ENCODE data around the gene EFCAB9.
"Not testable (repeated sequence)": the region's sequence is repeated elsewhere in the genome, so short reads cannot be mapped to it uniquely, and the experiment has no call there.

EFCAB9 gene

DNA sequence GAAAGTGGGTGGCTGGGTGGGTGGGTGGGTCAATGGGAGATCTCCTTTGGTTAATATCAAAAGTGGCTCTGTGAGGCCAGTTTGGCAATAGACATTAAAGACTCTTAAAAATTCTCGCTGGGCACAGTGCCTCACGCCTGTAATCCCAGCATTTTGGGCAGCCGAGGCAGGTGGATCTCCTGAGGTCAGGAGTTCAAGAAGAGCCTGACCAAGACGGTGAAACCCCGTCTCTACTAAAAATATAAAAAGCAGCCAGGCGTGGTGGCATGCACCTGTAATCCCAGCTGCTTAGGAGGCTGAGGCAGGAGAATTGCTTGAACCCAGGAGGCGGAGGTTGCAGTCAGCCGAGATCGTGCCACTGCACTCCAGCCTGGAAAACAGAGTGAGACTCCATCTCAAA is 38.9 kb upstream of the EFCAB9 start:
- not testable (repeated sequence) for H3K9me3 Mint-ChIP-seq; DNase-seq; ATAC-seq (replicated peaks); H3K27me3 Mint-ChIP-seq
- Mint-ChIP-seq H3K4me1 (ENCODE audit: low read depth in 2 of 2) (peaks cover 68 to 76% of the 10 kb centered on the region in 2 donors), H3K27ac (peak overlapping the region; percentile 90 to 92), H3K4me3 (peak overlapping the region in 1 of 2 donors; percentile 28), H3K36me3 (ENCODE audit: insufficient read depth) (peaks cover 77% of the 10 kb centered on the region)

DNA sequence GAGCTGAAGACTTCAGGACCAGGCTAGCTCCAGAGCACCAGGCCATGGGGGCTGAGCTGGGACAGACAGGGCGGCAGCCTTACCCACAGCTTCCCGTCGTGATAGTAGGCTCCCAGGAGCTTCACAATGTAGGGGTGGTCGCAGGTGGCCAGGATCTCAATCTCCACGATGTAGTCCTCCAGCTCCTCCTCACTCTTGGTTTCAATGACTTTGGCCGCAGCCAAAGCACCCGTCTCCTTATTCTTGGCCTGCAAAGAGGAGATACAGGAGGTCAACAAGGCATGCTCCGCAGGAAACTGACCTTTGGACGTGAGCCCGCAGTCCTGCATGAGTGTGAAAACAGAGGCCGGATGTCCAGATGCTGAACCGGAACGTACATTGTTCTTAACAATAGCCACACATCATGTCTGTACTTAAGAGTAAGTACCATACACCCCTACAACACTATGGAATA is 37.4 kb upstream of the EFCAB9 start:
- Mint-ChIP-seq H3K4me1 (ENCODE audit: low read depth in 2 of 2) (peaks cover 65 to 73% of the 10 kb centered on the region in 2 donors), H3K36me3 (ENCODE audit: insufficient read depth) (peaks cover 68% of the 10 kb centered on the region), H3K4me3 (peak overlapping the region in 1 of 2 donors; percentile 28), H3K27me3 (no peaks in the 10 kb centered on the region), H3K9me3 (no peaks in the 10 kb centered on the region), H3K27ac (peak overlapping the region; percentile 75 to 92)
- no peak for ATAC-seq (replicated peaks)
- DNase-seq, result no peak

DNA sequence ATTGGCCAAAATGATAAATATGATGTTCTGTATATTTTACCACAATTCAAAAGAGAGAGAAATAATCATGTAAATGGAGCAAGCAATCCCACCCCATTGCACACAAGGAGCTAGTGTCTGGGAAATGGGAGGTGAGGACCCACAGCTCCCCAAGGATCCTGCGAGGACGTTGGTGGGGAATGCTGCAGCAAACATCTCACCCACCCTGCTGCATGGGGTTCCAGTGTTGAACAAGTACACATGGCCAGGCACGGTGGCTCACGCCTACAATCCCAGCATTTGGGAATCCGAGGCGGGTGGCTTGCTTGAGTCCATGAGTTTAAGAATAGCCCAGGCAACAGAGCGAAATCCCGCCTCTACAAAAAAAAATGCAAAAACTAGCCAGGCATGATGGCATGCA is 35.0 kb upstream of the EFCAB9 start:
- peaks cover 65 to 70% of the 10 kb centered on the region in 2 donors for H3K4me1 Mint-ChIP-seq (ENCODE audit: low read depth in 2 of 2)
- H3K4me3 Mint-ChIP-seq, result peak overlapping the region; percentile 55 to 64
- H3K9me3 Mint-ChIP-seq, result no peaks in the 10 kb centered on the region
- H3K36me3 Mint-ChIP-seq (ENCODE audit: insufficient read depth), result peaks cover 54% of the 10 kb centered on the region
- peak overlapping the region; percentile 56 to 67 for H3K27ac Mint-ChIP-seq
- ATAC-seq (replicated peaks), result no peak
- no peaks in the 10 kb centered on the region for H3K27me3 Mint-ChIP-seq
- no peak for DNase-seq

DNA sequence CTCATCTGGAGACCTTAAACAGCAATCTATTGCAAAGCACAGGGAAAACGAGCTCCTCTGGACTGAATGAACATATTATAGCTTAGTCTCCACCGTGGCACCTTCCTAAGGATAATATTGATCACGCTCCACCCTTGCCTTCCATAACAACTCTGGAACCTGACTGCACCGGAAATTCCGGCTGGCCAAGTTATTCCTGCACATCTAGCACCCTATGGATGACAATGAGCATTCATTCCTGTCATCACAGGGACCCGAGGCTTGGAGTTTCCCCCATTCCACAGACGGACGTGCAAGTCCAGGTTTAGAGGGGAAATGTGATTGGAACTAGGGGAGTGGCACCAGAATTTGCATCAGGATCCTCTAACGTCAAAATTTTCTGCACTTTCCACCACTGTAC is 33.5 kb upstream of the EFCAB9 start:
- H3K4me3 Mint-ChIP-seq, result peak overlapping the region; percentile 44 to 63
- no peak for DNase-seq
- H3K27me3 Mint-ChIP-seq, result no peaks in the 10 kb centered on the region
- peaks cover 65% of the 10 kb centered on the region in 2 donors for H3K4me1 Mint-ChIP-seq (ENCODE audit: low read depth in 2 of 2)
- H3K36me3 Mint-ChIP-seq (ENCODE audit: insufficient read depth), result peaks cover 50% of the 10 kb centered on the region
- no peaks in the 10 kb centered on the region for H3K9me3 Mint-ChIP-seq
- ATAC-seq (replicated peaks), result no peak
- H3K27ac Mint-ChIP-seq, result peak overlapping the region; percentile 56 to 67

DNA sequence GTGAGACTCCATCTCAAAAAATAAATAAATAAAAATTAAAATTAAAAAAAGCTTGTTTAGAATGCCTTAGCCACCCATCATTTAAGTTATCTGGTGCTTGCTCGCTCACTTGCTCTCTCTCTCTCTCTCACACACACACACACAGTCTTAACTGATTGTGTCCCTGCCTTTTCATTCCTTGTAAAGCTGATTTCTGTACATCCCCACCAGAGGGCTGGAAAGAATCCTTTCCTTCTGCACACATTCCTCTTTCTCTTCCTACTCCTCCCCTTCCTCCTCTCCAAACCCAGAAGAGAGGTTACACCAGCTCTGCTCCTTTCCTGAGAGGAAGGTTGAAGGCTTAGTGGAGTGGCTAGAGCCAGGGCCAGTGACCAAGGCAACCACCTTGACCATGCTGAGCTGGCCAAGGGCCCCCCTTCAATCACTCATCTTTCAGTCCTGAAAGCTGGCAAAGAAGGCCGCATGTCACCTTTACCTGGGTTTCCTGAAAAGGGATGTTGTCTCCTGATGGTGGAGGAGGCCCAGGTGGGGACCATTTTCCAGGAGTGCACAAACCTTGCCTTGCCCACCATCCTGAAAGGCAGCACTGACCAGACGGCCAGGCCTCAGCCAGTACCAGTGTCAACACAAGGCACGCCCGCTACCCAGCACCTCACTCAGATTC is 31.5 kb upstream of the EFCAB9 start:
- Mint-ChIP-seq H3K27ac (peak overlapping the region; percentile 56 to 91), H3K4me3 (peak overlapping the region; percentile 53 to 56), H3K27me3 (no peaks in the 10 kb centered on the region), H3K36me3 (ENCODE audit: insufficient read depth) (peaks cover 49% of the 10 kb centered on the region), H3K9me3 (no peaks in the 10 kb centered on the region), H3K4me1 (ENCODE audit: low read depth in 2 of 2) (peaks cover 63% of the 10 kb centered on the region in 2 donors)
- ATAC-seq (replicated peaks) (no peak), DNase-seq (no peak)

DNA sequence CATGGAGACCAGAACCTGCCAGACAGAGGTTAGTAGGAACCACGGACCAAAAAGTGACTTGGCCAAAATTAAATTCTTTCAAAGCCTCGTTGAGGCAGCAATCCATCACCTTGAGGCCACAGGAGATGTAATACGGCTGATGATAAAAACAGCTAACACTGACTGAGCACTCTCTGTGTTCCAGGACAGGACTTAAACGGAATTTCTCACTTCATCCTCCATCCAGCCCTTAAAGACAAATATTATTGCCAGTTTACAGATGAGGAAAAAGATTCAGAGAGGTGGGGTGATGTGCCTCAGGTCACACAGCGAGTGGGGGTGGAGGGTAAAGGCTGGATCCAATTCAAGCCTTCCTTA is 31.0 kb upstream of the EFCAB9 start:
- DNase-seq, result no peak
- H3K27ac Mint-ChIP-seq, result peak overlapping the region; percentile 56 to 91
- H3K36me3 Mint-ChIP-seq (ENCODE audit: insufficient read depth), result peaks cover 44% of the 10 kb centered on the region
- peak overlapping the region; percentile 53 to 56 for H3K4me3 Mint-ChIP-seq
- no peaks in the 10 kb centered on the region for H3K9me3 Mint-ChIP-seq
- H3K27me3 Mint-ChIP-seq, result no peaks in the 10 kb centered on the region
- ATAC-seq (replicated peaks), result no peak
- peaks cover 64 to 68% of the 10 kb centered on the region in 2 donors for H3K4me1 Mint-ChIP-seq (ENCODE audit: low read depth in 2 of 2)

DNA sequence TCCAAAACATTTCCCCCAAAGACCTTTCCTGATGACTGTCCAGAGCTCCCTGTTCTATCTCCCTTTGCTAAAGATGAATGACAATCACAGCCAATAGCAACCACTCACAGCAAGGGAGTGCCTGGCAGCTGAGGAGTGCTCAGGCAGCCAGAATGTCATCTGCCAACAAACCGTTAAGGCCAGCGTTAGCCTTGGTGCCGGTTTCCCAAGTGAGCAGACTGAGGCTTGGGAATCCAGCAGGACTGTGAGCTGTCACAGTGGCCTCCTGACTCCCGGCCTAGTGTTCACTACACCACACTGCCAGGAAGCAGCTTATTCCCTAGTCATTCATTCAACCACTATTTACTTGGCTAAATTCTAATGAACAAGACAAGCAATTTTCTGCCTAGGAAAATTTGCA is 30.6 kb upstream of the EFCAB9 start:
- peaks cover 64 to 69% of the 10 kb centered on the region in 2 donors for H3K4me1 Mint-ChIP-seq (ENCODE audit: low read depth in 2 of 2)

DNA sequence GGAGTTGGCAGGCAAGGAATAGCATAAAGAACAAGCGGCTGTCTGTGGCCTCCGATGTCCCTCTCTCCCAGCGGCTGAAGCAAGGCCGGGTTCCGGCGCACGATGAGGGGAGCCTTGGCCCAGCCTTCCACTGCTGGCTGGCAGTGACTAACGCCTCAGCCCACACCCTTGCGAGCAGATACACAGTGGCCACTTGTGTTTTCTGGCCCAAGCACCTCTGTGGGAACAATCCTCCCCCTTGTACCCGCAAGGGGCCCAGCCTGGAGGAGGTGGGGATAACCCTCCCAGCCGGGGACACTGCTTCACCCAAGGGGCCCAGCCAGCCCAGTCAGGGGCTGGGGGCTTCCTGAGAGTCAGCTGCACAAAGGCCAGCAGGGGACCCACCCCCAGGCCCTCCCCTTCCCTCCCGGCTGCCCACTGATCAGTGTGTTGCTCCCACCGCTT is 29.2 kb upstream of the EFCAB9 start:
- ATAC-seq (replicated peaks), result no peak
- Mint-ChIP-seq H3K4me1 (ENCODE audit: low read depth in 2 of 2) (peaks cover 66 to 73% of the 10 kb centered on the region in 2 donors), H3K27me3 (no peaks in the 10 kb centered on the region), H3K36me3 (ENCODE audit: insufficient read depth) (peaks cover 46% of the 10 kb centered on the region), H3K9me3 (no peaks in the 10 kb centered on the region), H3K27ac (peak overlapping the region; percentile 56 to 92), H3K4me3 (peak overlapping the region; percentile 28 to 45)
- DNase-seq, result no peak

More for the DNA sequence above, 30.6 kb upstream of the EFCAB9 start:
- H3K27ac Mint-ChIP-seq, result peak overlapping the region; percentile 56 to 91
- no peaks in the 10 kb centered on the region for H3K9me3 Mint-ChIP-seq
- DNase-seq (no peak), ATAC-seq (replicated peaks) (no peak)
- no peaks in the 10 kb centered on the region for H3K27me3 Mint-ChIP-seq
- peaks cover 40% of the 10 kb centered on the region for H3K36me3 Mint-ChIP-seq (ENCODE audit: insufficient read depth)
- H3K4me3 Mint-ChIP-seq, result peak overlapping the region; percentile 53 to 56

DNA sequence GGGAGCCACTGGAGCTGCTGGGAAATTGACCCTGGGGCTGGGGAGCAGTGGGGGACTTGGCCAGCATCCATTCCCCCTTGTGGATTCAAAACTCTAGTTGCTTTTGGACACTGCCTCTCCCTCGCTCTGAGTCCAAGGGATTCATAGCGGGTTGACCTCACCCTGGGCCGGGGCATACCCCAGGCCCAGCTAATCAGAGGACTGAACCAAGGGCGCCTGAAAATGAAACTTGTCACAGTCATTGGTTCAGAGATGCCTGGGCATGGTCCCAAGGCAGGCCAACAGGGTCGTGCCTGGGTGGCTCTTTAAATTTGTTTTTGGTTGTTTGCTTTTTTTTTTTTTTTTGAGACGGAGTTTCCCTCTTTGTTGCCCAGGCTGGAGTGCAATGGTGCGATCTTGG is 28.5 kb upstream of the EFCAB9 start:
- peaks cover 69 to 73% of the 10 kb centered on the region in 2 donors for H3K4me1 Mint-ChIP-seq (ENCODE audit: low read depth in 2 of 2)
- no peaks in the 10 kb centered on the region for H3K27me3 Mint-ChIP-seq
- ATAC-seq (replicated peaks), result no peak
- H3K27ac Mint-ChIP-seq, result peak overlapping the region; percentile 56 to 92
- peak overlapping the region in 1 of 2 donors; percentile 28 for H3K4me3 Mint-ChIP-seq
- DNase-seq, result no peak
- peaks cover 53% of the 10 kb centered on the region for H3K36me3 Mint-ChIP-seq (ENCODE audit: insufficient read depth)
- no peaks in the 10 kb centered on the region for H3K9me3 Mint-ChIP-seq

DNA sequence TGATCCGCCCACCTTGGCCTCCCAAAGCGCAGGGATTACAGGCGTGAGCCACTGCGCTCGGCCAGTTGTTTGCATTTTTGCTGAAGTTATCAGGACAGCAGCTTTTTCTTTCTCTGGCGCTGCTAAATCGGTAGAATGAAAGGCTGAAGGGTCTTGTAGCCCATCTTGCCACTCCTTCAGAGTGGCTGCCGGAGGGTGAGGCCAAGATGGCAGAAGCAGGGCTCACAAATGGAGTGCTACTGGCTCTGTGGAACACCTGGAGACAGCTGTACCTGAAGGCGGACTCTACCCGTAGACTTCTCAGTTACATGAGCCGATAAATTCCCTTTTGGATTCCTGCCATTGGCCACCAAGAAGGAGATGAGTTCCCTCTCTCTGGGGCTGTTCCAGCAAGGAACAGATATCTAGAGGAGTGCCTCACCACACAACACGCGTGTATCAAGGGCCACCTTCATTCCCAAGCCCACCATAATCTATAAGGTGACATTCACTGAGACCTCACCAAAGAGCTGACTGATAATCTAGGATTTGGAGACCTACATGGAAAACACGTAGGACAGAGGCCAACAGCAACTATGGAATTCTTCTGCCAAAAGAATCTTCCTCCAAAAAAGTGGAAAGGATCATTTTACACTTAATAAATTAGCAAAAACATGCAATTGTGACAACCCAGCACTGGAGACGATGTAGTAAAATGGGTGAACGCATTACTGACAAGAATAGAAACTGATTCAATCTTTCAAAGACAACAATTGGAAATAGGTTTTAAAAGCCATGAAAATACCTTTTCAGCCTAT is 27.7 kb upstream of the EFCAB9 start:
- ATAC-seq (replicated peaks) (no peak), DNase-seq (no peak)
- H3K4me1 Mint-ChIP-seq (ENCODE audit: low read depth in 2 of 2), result peaks cover 70 to 71% of the 10 kb centered on the region in 2 donors
- peak overlapping the region; percentile 37 to 95 for H3K4me3 Mint-ChIP-seq
- H3K27ac Mint-ChIP-seq, result peak overlapping the region; percentile 92 to 94
- H3K27me3 Mint-ChIP-seq, result no peaks in the 10 kb centered on the region
- no peaks in the 10 kb centered on the region for H3K9me3 Mint-ChIP-seq
- H3K36me3 Mint-ChIP-seq (ENCODE audit: insufficient read depth), result peaks cover 55% of the 10 kb centered on the region

DNA sequence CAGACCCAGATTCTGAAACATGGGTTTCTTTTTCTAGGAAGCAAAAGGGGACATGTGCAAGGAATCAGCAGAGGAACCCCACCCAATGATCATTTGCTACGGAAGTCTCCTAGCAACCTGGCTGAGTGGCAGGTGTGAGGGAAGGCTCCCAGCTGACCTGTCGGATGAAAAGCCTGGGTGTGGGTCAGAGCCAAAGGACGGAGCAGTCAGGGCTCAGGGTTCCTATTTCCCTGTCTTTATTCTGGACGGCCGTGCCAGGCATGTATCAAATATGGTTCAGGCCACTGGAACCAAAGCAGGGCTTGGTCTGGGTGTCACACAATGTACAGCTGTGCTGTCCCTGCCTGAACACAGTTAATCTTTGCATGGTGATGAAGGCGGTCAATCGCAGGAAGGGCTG is 26.1 kb upstream of the EFCAB9 start:
- Mint-ChIP-seq H3K4me1 (ENCODE audit: low read depth in 2 of 2) (peaks cover 67 to 76% of the 10 kb centered on the region in 2 donors), H3K27ac (peak overlapping the region; percentile 92 to 94), H3K36me3 (ENCODE audit: insufficient read depth) (peaks cover 65% of the 10 kb centered on the region), H3K4me3 (peak overlapping the region; percentile 62 to 95), H3K27me3 (no peaks in the 10 kb centered on the region), H3K9me3 (no peaks in the 10 kb centered on the region)
- DNase-seq, result no peak
- ATAC-seq (replicated peaks), result no peak

DNA sequence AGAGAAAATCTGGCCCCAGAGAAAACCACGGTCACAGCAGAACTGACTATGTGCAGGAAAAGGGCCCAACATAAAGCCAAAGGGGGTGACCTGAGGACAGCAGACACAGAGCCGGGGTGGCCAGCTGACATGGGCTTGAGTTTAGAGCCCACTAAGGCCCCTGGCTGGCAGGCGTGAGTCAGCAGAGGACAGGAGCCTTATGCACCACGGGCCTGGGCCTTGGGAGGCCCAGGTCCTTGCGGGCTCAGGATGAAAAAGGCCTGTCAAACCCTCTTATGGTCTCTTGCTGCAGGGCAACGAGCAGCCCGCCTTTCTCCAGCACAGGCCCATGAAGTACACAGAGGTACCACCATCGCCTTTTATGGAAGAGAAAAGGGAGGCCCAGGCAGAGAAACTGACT is 25.7 kb upstream of the EFCAB9 start:
- Mint-ChIP-seq H3K4me3 (peak overlapping the region; percentile 62 to 95), H3K4me1 (ENCODE audit: low read depth in 2 of 2) (peaks cover 66 to 76% of the 10 kb centered on the region in 2 donors), H3K27me3 (no peaks in the 10 kb centered on the region), H3K36me3 (ENCODE audit: insufficient read depth) (peaks cover 69% of the 10 kb centered on the region), H3K9me3 (no peaks in the 10 kb centered on the region), H3K27ac (peak overlapping the region; percentile 92 to 94)
- DNase-seq (no peak), ATAC-seq (replicated peaks) (no peak)

DNA sequence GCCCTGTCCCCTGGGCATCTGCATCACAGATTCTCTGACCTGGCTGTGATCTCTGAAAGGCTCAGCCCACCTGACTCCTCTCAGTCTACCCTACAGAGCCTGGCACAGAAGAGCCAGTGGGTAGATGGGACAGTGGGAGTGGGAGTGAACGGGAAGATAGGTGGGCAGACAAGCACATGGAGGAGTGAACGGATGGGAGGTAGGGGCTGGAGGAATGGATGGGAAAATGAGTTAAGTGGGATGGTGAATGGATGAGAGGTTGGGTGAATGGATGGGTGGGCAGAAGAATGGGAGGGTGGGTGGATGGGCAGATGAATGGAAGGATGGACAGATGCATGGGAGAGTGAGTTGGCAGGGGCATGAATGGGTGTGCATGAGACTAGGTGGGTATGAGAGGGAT is 24.8 kb upstream of the EFCAB9 start:
- Mint-ChIP-seq H3K27me3 (no peaks in the 10 kb centered on the region), H3K4me3 (peak overlapping the region; percentile 62 to 95), H3K9me3 (no peaks in the 10 kb centered on the region), H3K27ac (peak overlapping the region; percentile 92 to 94), H3K36me3 (ENCODE audit: insufficient read depth) (peaks cover 75% of the 10 kb centered on the region), H3K4me1 (ENCODE audit: low read depth in 2 of 2) (peaks cover 69 to 81% of the 10 kb centered on the region in 2 donors)
- DNase-seq (no peak), ATAC-seq (replicated peaks) (no peak)

Data from effector memory CD8-positive, alpha-beta T cell (primary cell).